GM18508 (cell line): ENCODE results near the gene FAM193A.
"Not testable (repeated sequence)": the region's sequence is repeated elsewhere in the genome, so short reads cannot be mapped to it uniquely, and the experiment has no call there.

ENCODE experiments used
- ATAC-seq: cut with Tn5 transposase; IDR thresholded peaks from one replicate; pipeline ENCODE4 v1.9.1; 2021; ENCODE audit warnings: moderate number of reproducible peaks; ENCODE audit not compliant: insufficient read depth, unreplicated experiment

Gene FAM193A

DNA sequence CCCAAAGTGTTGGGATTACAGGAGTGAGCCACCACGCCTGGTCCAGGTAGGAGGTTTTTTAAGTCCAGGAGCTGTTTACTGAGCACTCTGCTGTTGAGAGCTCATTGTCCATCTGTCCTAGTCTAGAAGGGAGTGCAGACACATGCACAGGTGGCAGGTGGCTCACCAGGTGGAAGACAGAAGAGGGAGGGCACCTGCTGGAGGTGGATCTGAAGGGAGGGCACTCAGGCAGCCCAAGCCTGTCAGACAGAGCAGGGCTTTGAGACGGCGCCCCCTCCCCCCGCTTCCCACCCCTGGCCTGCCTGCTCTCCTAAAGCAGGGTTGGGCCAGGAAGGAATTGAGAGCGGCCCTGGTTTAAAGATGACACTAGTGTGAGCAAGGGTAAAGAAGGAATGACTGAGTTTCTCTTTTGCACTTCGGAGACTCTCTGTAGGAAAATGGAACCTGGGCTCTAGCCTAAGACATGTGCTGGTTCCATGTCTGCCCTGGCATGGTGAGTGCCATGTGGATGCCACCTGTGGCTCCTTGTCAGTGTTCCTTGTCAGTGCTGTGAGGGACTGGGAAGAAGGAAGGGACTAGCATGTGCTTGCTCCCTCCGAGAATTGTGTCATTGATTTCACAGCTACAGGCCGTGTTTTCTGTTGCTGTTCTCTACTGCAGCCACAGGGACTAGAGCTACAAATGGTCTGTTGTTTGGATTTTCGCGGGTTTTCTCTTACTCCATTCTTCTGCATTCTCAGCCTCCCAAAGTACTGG is 111.1 kb downstream of the FAM193A start:
- no peak for ATAC-seq

DNA sequence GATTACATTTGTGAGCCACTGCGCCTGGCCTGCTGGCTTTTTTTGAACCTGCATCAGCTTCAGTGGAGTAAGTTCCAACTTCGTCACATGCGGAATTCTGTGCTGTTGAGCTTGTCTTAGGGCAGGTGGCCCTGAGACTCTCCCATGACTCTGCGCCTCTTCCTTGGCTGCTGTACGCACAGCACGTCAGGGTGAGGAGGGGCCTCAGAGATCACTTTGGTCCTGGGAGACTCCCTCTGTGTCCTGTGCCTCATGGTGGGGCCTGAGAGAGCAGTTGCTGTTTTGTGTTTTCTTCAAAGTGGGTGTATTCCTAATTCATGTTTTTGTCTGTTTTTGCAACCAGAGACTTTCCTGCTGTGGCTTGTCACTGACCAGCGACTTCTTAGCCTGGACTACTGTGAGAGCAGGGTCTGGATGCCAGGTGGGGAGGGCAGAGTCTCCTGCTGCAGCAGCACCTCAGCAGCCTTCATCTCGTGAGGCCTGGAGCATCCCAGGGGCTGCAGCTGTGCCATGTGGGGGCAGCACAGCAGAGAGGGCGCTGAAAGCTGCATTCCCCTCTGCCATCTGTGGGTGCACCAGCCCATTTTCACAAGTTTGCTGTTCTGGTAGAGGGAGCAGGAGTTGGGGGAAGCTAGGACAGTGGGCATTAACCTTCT is 111.8 kb downstream of the FAM193A start:
- no peak for ATAC-seq

DNA sequence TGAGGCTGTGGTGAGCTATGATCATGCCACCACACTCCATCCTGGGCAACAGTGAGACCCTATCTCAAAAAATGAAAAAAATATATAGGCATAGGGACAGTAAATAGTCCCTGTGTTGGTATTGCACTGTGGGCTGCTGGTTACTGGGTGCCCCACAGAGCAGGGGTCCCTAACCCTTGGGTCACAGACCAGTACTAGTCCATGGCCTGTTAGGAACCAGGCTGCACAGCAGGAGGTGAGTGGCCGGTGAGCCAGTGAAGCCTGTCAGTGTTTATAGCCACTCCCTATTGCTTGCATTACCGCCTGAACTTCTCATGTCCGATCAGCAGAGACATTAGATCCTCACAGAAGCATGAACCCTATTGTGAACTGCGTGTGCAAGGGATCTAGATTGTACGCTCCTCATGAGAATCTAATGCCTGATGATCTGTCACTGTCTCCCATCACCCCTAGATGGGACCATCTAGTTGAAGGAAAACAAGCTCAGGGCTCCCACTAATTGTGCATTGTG is 113.2 kb downstream of the FAM193A start:
- ATAC-seq = no peak

DNA sequence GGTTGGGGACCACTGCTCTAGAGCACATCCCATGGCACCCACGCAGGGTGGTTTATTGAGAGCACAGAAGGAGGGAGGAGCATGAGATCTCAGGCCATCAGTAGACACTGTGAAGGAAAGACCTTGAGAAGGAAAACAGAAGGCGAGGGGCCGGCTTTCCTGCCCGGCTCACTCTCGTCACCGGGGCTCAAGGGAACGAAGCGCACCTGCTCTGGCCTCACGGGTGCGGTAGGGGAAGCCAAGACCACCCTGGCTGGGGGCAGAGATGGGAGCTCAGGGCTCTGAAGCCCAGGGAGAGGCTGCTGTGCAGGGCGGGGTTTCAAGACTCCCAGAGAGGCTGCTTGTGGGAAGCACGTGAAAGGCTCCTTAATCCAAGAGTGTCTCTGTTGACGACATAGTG is 113.8 kb downstream of the FAM193A start:
- no peak for ATAC-seq

DNA sequence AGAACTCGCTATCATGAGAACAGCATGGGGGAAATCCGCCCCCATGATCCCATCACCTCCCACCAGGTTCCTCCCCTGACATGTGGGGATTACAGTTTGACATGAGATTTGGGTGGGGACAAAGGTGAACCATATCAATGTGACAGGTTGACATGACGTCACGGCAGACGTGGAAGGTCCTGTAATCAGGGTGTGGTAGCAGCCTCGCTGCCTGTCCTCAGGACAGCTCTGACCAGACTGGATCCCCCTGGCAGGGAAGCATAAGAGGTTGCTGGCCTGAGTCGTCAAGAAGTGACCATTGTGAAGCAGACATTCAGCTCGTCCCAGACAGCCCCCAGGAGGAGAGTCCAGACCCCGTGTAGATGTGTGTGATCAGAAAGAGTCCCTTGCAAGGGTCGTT is 115.1 kb downstream of the FAM193A start:
- no peak for ATAC-seq

DNA sequence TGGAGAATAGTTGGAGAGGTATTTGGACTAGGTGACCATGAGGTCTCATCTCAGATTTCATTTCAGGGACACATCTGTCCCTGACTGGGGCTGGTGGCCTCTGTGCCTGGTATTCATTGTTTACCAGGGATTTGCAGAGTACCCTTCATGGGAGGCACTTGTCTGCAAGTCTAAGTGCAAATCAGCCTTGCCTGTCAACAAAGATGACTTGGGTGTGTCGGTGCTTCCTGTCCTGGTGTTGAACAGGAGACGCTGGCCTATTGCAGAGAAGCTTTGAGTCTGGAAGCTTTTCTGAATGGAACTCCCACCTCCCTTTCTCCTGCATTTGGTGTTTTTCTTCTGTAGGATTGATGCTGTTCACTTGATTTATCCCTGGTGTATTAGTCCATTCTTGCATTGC is 115.6 kb downstream of the FAM193A start:
- no peak for ATAC-seq

DNA sequence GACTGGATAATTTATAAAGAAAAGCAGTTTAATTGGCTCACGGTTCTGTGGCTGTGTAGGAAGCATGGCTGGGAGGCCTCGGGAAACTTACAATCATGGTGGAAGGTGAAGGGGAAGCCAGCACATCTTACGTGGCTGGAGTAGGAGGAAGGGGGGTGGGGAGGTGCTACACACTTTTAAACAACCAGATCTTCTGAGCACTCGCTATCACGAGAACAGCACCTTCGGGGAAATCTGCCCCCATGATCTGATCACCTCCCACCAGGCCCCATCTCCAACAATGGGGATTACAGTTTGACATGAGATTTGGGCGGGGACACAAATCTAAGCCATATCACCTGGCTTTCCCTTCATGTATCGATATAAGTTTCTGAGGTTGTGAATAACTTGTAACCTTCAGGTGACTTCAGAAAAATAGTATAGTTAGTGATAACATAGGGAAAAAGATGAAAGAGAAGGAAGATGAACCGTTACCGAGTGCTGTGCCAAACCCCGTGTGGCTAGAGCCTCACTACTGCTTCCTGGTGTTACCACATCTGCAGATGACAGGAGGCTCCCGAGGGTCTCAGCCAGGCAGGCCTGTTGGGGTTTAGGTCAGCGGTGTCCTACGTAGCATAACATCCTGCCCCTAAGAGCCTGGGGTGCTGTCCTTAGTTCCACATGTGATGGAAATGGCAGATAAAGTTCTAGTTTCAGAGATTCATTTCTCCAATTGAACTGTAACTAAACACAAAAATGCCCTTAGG is 116.1 kb downstream of the FAM193A start:
- ATAC-seq = no peak

DNA sequence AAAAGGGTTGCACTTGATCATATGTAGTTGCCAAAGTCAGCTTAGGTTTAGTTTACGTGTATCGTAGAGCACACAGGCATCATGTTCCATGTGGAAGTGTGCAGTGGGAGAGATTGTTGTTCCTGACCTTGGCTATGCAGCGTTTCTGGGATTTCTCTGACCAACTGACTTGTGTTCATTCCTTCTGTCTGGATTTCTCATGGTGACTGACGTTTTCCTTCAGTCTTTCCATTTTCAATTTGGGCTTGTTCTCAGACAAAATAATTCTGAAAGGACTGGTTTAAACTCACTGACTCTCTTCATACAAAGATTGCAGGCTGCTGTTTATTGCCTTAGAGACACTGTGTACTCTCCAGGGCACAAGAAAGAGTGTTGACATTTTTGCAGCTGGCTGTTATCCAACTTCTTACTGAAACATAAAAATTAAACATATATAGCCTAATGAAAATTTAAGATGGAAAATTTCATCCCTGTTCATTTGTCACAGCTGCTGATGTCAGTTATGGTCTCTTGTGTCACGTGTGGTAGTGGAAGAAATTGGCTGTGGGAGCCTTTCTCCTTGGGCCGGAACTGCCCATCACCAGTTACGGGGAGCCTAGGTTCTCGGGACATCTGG is 124.3 kb downstream of the FAM193A start:
- no peak for ATAC-seq

DNA sequence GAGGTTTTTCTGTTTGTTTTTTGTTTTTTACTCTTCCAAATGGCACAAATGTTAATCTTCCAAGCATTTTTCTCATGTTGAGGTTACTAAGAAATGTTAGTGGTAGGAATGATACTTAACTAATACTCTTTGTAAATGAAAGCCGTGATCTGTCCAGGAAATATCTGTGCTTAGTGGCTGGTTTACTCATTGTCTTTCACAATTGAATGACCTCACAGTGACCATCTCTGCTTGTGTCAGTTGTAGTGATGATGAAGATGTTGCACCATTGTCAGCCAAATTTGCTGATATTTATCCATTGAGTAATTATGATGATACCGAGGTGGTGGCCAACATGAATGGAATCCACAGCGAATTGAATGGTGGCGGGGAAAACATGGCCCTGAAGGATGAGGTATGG is 126.2 kb downstream of the FAM193A start:
- ATAC-seq = no peak

DNA sequence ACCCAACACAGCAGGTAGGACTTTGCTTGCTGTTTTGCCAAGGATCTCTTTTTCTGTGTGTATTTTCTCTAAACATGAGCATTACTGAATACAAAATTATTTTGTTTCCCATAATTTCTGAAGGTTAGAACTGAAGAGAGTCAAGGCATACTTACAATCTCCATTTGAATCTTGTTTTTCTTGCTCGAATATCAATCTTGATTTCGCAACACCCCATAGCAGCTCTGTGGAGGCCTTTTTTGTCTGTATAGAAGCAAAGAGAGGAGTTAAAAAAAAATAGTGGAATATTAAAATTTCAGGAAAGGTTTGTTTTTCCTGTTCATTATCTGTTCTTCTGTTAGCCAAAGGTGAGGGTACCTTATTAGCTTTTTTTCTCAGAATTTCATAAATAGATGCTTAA is 126.8 kb downstream of the FAM193A start:
- ATAC-seq = no peak

DNA sequence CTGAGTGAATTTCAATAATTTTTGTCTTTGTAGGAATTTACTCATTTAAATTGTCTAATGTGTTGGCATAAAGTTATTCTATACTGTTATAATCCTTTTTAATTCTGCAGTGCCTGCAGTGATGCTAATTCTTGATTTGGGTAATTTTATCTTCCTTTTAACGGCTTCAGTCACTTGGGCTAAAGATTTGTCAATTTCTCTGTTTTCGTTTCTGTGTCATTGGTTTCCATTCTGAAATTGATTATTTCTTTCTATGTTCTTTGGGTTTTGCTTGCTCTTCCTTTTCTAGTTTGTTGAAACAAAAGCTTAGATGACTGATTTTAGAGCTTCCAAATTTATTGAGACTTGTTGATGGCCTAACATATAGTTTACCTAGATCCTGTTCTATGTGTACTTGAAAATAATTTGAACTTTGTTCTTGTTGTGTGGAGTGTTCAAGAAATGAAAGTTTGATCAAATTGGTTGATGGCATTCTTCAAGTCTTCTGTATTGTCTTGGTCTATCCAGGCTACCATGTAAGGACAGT is 130.3 kb downstream of the FAM193A start:
- no peak for ATAC-seq

DNA sequence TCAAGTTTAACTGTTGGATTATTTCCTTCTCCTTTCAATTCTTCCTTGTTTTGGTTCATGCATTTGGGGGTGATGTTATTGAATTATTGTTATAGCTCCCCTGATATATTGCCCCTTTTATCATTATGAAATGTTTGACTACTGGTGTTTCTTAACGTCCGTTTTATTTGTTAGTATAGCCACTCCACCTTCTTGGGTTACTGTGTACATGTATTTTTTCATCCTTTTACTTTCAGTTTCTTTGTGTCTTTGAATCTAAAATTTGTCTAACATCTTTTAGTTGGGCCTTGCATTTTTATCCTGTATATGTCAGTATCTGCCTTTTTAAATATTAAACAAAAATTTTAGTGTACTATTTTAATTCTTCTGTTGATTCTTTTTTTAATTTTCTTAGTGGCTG is 131.0 kb downstream of the FAM193A start:
- ATAC-seq = no peak

DNA sequence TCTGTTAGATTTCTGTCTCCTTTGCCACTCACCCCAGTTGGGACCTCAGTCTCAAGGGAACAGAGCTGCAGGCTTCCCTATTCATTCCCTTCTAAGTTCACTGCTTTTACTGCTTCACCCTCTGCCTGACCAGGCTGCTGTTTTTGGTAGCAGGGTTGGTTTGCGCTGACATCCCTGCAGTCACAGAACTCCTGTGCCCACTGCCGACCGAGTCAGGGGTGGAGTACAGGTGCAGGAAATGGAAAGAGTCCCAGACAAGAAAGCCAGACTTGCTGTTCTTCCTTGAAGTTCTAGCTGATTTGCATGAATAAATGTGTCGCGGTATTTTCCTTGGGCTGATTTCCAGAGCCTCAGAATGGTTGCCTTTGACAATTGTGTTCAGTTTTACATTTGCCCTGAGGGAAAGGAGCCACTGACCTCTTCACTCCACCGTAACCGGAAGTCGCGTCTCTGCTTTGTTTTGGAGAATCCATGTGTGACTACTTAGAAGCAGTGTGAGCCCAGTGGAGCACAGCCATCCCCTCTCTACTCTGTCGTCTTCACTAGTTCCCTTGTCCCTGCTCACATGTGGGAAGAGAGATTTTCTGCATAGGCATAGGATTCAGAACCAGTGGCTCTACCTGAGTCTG is 134.9 kb downstream of the FAM193A start:
- no peak for ATAC-seq

DNA sequence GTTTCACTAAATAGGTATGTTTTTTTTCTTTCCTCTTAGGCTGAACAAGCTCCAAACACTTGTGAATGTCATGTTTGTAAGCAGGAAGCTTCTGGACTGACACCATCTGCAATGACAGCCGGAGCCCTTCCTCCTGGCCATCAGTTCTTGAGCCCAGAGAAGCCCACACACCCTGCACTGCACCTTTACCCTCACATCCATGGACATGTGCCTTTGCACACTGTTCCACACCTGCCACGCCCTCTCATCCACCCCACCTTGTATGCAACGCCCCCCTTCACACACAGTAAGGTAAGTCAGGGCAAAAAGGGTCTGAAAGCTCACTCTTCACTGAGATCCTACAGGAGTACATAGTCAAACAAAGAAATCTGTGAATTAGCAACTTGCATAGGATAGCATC is 135.6 kb downstream of the FAM193A start:
- no peak for ATAC-seq

DNA sequence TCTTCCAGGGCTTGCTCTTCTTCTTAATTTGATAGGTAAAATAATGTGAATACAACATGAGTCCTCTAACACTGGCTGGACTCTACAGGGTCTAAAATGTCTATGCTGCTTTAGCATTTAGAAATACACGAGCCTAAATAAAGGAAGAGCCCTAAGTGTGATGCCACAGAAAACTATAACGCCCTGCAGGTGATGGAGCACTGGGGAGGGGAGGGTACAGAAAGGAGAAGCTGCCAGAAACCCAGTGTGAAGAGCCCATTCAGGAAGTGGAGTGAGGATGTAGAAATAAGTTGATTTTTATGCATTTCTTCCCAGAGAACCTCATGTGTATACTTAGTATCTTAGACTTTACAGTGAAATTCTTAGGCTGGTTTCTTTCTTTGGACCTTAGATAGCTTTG is 136.3 kb downstream of the FAM193A start:
- no peak for ATAC-seq

DNA sequence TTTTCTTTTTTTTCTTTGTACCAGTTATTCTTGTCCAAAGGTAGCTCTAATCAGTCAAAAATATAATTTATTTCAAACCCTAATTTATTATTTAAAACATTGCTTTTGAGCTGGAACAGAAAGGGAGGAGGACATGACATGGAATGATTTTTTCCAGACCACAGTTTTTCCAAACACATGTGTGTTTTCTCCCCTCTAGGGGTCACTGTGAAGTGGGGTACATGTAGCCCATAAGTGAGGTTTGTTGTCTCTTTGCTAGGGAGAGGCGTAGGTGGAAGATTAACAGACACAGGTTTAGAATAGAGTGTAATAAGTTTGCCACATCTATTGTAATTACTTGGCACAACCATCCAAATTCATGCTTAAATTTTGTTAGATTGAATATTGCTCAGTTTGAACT is 136.7 kb downstream of the FAM193A start:
- ATAC-seq = no peak

DNA sequence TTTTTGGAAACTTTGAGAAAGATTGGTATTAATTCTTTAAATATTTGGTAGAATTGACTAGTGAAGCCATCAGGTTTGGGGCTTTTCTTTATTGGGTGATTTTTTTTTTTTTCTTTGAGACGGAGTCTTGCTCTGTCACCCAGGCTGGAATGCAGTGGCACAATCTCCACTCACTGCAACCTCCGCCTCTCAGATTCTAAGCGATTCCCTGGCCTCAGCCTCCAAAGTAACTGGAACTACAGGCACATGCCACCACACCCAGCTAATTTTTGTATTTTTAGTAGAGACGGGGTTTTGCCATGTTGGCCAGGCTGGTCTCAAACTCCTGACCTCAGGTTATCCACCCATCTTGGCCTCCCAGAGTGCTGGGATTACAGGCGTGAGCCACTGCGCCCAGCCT is 143.3 kb downstream of the FAM193A start:
- ATAC-seq = not testable (repeated sequence)

DNA sequence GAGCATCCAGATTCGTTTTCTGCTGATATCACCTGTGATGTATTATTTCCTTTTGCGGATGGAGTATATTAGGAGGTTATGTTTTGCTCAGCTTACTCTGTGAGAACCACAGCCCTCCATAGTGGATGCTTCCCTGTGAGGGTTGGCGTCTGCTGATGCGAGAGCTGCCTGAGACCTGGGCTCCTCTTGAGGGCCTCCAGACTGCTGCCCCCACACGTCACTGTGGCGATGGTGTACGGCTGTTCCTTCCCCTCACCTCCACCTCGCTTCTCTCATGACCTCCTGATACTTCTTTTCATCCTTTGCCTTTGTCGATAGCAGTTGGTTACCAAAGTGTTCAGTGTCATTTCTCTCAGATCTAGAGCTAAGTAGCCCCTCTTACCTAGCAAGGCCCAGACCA is 148.0 kb downstream of the FAM193A start:
- ATAC-seq = no peak

DNA sequence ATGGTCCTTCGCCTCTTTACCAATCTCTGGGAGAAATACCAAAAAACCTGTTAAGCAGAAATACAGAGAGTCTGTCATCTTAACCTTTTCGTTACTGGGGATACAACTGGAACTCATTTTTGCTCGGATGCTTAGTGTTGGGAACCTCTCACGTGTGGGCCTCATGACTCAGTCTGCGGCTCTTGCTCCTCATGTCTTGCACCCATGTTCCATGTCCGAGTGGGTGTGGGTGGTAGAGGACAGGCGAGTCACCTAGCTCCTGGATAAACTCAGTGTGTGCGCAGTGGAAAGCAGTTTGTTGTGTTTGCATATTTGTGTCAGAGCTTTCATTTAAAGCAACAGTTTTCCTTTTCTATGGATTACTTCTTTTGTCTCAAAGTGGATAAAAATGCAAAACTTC is 149.1 kb downstream of the FAM193A start:
- no peak for ATAC-seq
